GM12872 (cell line): ENCODE data around the gene CEBPG.

Experiments
- CTCF ChIP-seq: IDR thresholded peaks from 3 replicates; pipeline ENCODE4 v1.5.1; 2011; ENCODE audit warnings: low read depth, mild to moderate bottlenecking, low read length, moderate library complexity; ENCODE audit not compliant: insufficient read depth

CEBPG gene

GRCh38 chr19:33403973-33404304 is 30.4 kb downstream of the CEBPG start:
- TF ChIP-seq CTCF = no peak

GRCh38 chr19:33404506-33405253 is 31.2 kb downstream of the CEBPG start:
- no peak for TF ChIP-seq CTCF

- no peak for TF ChIP-seq CTCF
Observed at GRCh38 chr19:33405254-33405552, 31.7 kb downstream of the CEBPG start.

GRCh38 chr19:33405553-33406461 is 32.3 kb downstream of the CEBPG start:
- no peak for TF ChIP-seq CTCF

- peak; percentile 97 for TF ChIP-seq CTCF
Observed at GRCh38 chr19:33406521-33407139, 33.1 kb downstream of the CEBPG start.

GRCh38 chr19:33407140-33407551 is 33.6 kb downstream of the CEBPG start:
- no peak for TF ChIP-seq CTCF

GRCh38 chr19:33407716-33408115 is 34.2 kb downstream of the CEBPG start:
- no peak for TF ChIP-seq CTCF
